IPS-15b (cell line): ENCODE results near the gene ZNF341.
"Not testable (repeated sequence)": the region's sequence is repeated elsewhere in the genome, so short reads cannot be mapped to it uniquely, and the experiment has no call there.

Experiments used
- H3K27me3 ChIP-seq: one replicate; pipeline ENCODE4 v1.6.1; 2013; ENCODE audit warnings: low read length; ENCODE audit not compliant: control insufficient read depth, insufficient read depth
- H3K36me3 ChIP-seq: one replicate; pipeline ENCODE4 v1.6.1; 2013; ENCODE audit warnings: low read length; ENCODE audit not compliant: control insufficient read depth, insufficient read depth
- H3K4me1 ChIP-seq: one replicate; pipeline ENCODE4 v1.6.1; 2013; ENCODE audit warnings: mild to moderate bottlenecking, low read length; ENCODE audit not compliant: control insufficient read depth, insufficient read depth
- H3K4me3 ChIP-seq: one replicate; pipeline ENCODE4 v1.5.1; 2013; ENCODE audit warnings: low read depth, low read length
- H3K9ac ChIP-seq: one replicate; pipeline ENCODE4 v1.6.1; 2013; ENCODE audit warnings: low read depth, mild to moderate bottlenecking, low read length
- H3K9me3 ChIP-seq: one replicate; pipeline ENCODE4 v1.6.1; 2013; ENCODE audit warnings: mild to moderate bottlenecking, low read length; ENCODE audit not compliant: control insufficient read depth, insufficient read depth

The ZNF341 gene

GRCh38 chr20:33792598-33792989, 60.8 kb downstream of the ZNF341 start:
- not testable (repeated sequence) for H3K9ac ChIP-seq, H3K9me3 ChIP-seq, H3K4me3 ChIP-seq, H3K4me1 ChIP-seq, H3K36me3 ChIP-seq, H3K27me3 ChIP-seq

GRCh38 chr20:33793011-33793931, 61.5 kb downstream of the ZNF341 start:
- no peaks in the 10 kb centered on the region for H3K9me3 ChIP-seq
- no peaks in the 10 kb centered on the region for H3K36me3 ChIP-seq
- H3K4me3 ChIP-seq: no peak overlapping the region
- H3K27me3 ChIP-seq: no peaks in the 10 kb centered on the region
- H3K4me1 ChIP-seq: no peaks in the 10 kb centered on the region
- no peak overlapping the region for H3K9ac ChIP-seq

DNA sequence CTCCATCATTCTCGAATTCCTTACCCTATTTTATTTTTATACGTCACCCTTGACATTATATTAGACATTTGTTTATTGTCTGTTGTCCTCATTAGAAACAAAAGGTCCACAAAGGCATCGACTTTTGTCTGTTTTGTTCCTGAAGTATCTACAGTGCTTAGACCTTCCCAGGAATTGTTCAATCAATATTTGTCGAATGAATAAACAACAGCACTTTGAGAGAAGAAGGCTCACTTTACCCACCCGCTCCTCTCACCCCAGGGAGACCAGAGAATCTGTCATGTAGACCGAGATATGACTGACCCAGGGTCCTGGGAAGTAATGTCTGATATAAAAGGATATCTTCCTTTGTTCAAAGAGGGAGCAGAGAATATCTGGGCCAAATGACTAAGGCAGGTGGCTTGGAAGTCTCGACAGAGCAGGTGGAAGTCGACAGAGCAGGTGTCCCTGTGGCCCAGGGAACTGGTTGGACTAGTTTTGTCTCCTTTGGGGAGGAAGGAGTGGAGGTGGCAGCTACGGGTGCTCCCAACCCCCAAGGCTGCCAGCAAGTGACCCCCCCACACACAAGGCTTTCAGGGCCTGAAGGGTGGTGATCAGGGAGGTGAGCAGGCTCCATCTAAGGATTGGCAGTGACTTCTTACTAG, 64.6 kb downstream of the ZNF341 start:
- H3K27me3 ChIP-seq: no peaks in the 10 kb centered on the region
- H3K4me3 ChIP-seq: no peak overlapping the region
- no peaks in the 10 kb centered on the region for H3K36me3 ChIP-seq
- no peaks in the 10 kb centered on the region for H3K4me1 ChIP-seq
- no peak overlapping the region for H3K9ac ChIP-seq
- no peaks in the 10 kb centered on the region for H3K9me3 ChIP-seq

DNA sequence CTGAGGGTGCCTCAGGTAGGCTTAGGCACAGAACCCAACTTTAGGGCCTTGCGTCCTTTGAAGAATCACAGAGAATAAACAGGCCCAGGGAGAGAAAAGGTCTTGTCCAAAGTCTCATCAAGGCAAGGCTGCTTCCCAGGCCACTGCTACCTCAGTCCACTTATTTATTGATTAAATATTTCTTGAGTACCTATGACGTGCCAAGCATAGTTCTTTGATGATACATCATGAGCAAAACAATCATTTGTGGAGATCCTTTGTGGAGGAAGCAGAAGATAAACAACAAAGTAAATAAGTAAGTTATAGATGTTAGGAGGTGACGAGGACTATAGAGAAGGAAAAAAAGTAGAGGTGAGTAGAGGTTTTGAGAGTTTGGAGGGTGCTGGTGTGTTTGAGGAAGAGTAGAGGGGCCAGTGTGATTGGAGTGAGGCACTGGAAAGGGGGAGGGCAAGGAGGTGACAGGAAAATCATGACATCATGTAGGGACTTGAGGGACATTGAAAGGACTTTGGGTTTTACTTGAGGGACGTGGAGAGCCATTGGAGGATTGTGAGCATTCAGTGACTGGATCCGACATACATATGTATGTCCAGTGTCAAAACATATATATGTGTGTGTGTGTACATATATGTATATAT, 65.2 kb downstream of the ZNF341 start:
- Histone ChIP-seq H3K9me3 (no peaks in the 10 kb centered on the region), H3K4me1 (no peaks in the 10 kb centered on the region), H3K4me3 (no peak overlapping the region), H3K36me3 (no peaks in the 10 kb centered on the region), H3K9ac (no peak overlapping the region), H3K27me3 (no peaks in the 10 kb centered on the region)

- Histone ChIP-seq H3K9me3 (no peaks in the 10 kb centered on the region), H3K4me3 (no peak overlapping the region), H3K9ac (no peak overlapping the region), H3K4me1 (no peaks in the 10 kb centered on the region), H3K27me3 (no peaks in the 10 kb centered on the region), H3K36me3 (no peaks in the 10 kb centered on the region)
Observed at GRCh38 chr20:33798444-33798843, 66.6 kb downstream of the ZNF341 start.

- Histone ChIP-seq H3K27me3 (no peaks in the 10 kb centered on the region), H3K9ac (no peak overlapping the region), H3K4me3 (no peak overlapping the region), H3K9me3 (no peaks in the 10 kb centered on the region), H3K4me1 (no peaks in the 10 kb centered on the region), H3K36me3 (no peaks in the 10 kb centered on the region)
Observed at GRCh38 chr20:33803921-33804337, 72.1 kb downstream of the ZNF341 start.

DNA sequence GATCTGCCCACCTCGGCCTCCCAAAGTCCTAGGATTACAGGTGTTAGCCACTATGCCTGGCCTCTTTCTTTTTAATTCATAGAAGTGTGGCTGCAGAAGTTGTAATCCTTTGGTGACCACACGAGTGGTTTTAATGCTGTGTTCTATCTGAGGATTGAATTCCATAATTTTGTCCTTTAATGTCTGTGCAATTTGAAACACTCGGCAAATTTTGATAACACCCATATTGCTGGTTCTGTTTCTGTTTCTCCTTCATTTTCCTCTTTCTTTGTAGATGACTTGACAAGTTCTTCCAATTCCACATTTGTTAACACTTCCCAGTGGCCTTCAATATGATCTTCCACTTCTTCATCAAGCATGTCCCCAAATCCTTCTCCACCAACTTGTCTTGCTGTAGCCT, 76.6 kb downstream of the ZNF341 start:
- H3K9me3 ChIP-seq: no peaks in the 10 kb centered on the region
- peaks cover 4% of the 10 kb centered on the region for H3K4me1 ChIP-seq
- no peaks in the 10 kb centered on the region for H3K36me3 ChIP-seq
- H3K27me3 ChIP-seq: no peaks in the 10 kb centered on the region
- no peak overlapping the region for H3K9ac ChIP-seq
- H3K4me3 ChIP-seq: no peak overlapping the region

GRCh38 chr20:33810259-33810658, 78.5 kb downstream of the ZNF341 start:
- no peaks in the 10 kb centered on the region for H3K27me3 ChIP-seq
- H3K9ac ChIP-seq: no peak overlapping the region
- peaks cover 4% of the 10 kb centered on the region for H3K4me1 ChIP-seq
- no peak overlapping the region for H3K4me3 ChIP-seq
- no peaks in the 10 kb centered on the region for H3K9me3 ChIP-seq
- no peaks in the 10 kb centered on the region for H3K36me3 ChIP-seq

GRCh38 chr20:33810885-33811775, 79.3 kb downstream of the ZNF341 start, which contains the start of gene CHMP4B:
TSS of gene CHMP4B (plus strand) at chr20:33811348. CDS start at chr20:33811469, 121 bp downstream.
- H3K9ac ChIP-seq: peak within 1 kb of the TSS; percentile 87
- peaks cover 4% of the 10 kb centered on the region for H3K4me1 ChIP-seq
- H3K27me3 ChIP-seq: no peaks in the 10 kb centered on the region
- H3K4me3 ChIP-seq: peak within 1 kb of the TSS; percentile 78
- H3K9me3 ChIP-seq: no peaks in the 10 kb centered on the region
- H3K36me3 ChIP-seq: no peaks in the 10 kb centered on the region

- peak overlapping the region; percentile 87 for H3K9ac ChIP-seq
Observed at GRCh38 chr20:33811776-33812151, 80.0 kb downstream of the ZNF341 start.

More at GRCh38 chr20:33811776-33812151, 80.0 kb downstream of the ZNF341 start:
- Histone ChIP-seq H3K4me1 (peaks cover 4% of the 10 kb centered on the region), H3K36me3 (no peaks in the 10 kb centered on the region), H3K9me3 (no peaks in the 10 kb centered on the region), H3K4me3 (peak overlapping the region; percentile 78), H3K27me3 (no peaks in the 10 kb centered on the region)
